HCT116 (cell line): ENCODE data around the gene TTC33. TPM values are rescaled to one million over a fixed set of nuclear protein-coding genes. Genes with fewer than 3 reads are reported as not detected.

Experiments
- ATAC-seq: fragments of 200-7000 bp; cut with Tn5 transposase; 2 replicates; pipeline ENCODE4 v1.9.1; 2020; ENCODE audit warnings: mild to moderate bottlenecking, moderate library complexity
- BruUV-seq: library from RNA; stranded (reverse); fragments of 400-500 nt; replicated peaks from 2 replicates; lab custom pipeline; 2021; lab: Mats Ljungman, UMichigan
- CTCF ChIA-PET: fragments of 300-600 bp; sonication (Branson Sonifier 250); formaldehyde crosslinking; loops from one replicate; lab custom pipeline; 2021; ENCODE audit warnings: antibody characterized with exemption; lab: Charles Lee
- POLR2A ChIA-PET: fragments of 300-600, 350-600 bp; sonication (Branson Sonifier 250); formaldehyde crosslinking; loops from one replicate; lab custom pipeline; 2021; ENCODE audit warnings: antibody characterized with exemption; lab: Charles Lee
- RAD21 ChIA-PET, 2 experiments: fragments of 300-600 bp; sonication (Branson Sonifier 250); formaldehyde crosslinking; loops; one replicate each; lab custom pipeline; 2023; ENCODE audit warnings: low total read pairs in 2 of 2; ENCODE audit not compliant: uncharacterized antibody in 2 of 2, unreplicated experiment in 2 of 2, low non-redundant PET in 1 of 2; lab: Charles Lee
- DNase-seq: peaks from one replicate; pipeline ENCODE4 v3.0.0-alpha.2; 2010; ENCODE audit warnings: low read depth, low spot score
- H2AFZ ChIP-seq: fragments of 200-600 bp; shearing (Covaris generic), sonication (generic); 2 replicates; pipeline ENCODE4 v1.6.1; 2017; ENCODE audit warnings: low read depth, mixed run types, mixed read lengths, antibody characterized with exemption, low read length; ENCODE audit not compliant: poor library complexity, severe bottlenecking
- H3K27ac ChIP-seq: 2 replicates; pipeline ENCODE4 v1.5.1; 2012; ENCODE audit warnings: low read depth, low read length
- H3K27me3 ChIP-seq: fragments of 200-600 bp; sonication (generic); 2 replicates; pipeline ENCODE4 v1.6.1; 2016; ENCODE audit warnings: mixed run types, low read length, mixed read lengths; ENCODE audit not compliant: insufficient read depth
- H3K36me3 ChIP-seq, 2 experiments: fragments of 200-500 bp in 1 of 2; fragments of 200-600 bp in 1 of 2; sonication (Bioruptor generic) in 1 of 2; sonication (generic) in 1 of 2; 2 replicates each; pipeline versions ENCODE4 v1.5.1 to v1.6.1; 2014 to 2016; ENCODE audit warnings: low read length in 2 of 2, inconsistent platforms in 1 of 2, mixed read lengths in 1 of 2, mixed run types in 1 of 2; ENCODE audit not compliant: insufficient read depth in 2 of 2, control insufficient read depth in 1 of 2
- H3K4me1 ChIP-seq, 2 experiments: fragments of 200-600 bp in 1 of 2; sonication (generic) in 1 of 2; 2 replicates each; pipeline versions ENCODE4 v1.5.1 to v1.6.1; 2012 to 2017; ENCODE audit warnings: low read length in 2 of 2, inconsistent platforms in 1 of 2, mild to moderate bottlenecking in 1 of 2, mixed read lengths in 1 of 2, mixed run types in 1 of 2, moderate library complexity in 1 of 2; ENCODE audit not compliant: insufficient read depth in 2 of 2, control insufficient read depth in 1 of 2
- H3K4me2 ChIP-seq: fragments of 200-600 bp; sonication (generic); 2 replicates; pipeline ENCODE4 v1.6.1; 2017; ENCODE audit warnings: mixed run types, low read length, mixed read lengths
- H3K4me3 ChIP-seq, 2 experiments: fragments of 200-600 bp in 1 of 2; sonication (generic) in 1 of 2; replicated peaks in 1 of 2; 2 replicates each; pipeline ENCODE4 v1.5.1; 2011 to 2016; ENCODE audit warnings: low read length in 2 of 2, control low read depth in 1 of 2, low read depth in 1 of 2, mild to moderate bottlenecking in 1 of 2, mixed read lengths in 1 of 2, mixed run types in 1 of 2
- H3K79me2 ChIP-seq: fragments of 200-600 bp; sonication (generic); 2 replicates; pipeline ENCODE4 v1.6.1; 2017; ENCODE audit warnings: mild to moderate bottlenecking, mixed run types, low read length, moderate library complexity, mixed read lengths; ENCODE audit not compliant: insufficient read depth
- H3K9ac ChIP-seq: fragments of 200-600 bp; sonication (generic); 2 replicates; pipeline ENCODE4 v1.6.1; 2016; ENCODE audit warnings: low read length, mixed read lengths
- H3K9me2 ChIP-seq: fragments of 200-600 bp; sonication (generic), shearing (Covaris generic); 2 replicates; pipeline ENCODE4 v1.6.1; 2017; ENCODE audit warnings: mixed run types, mild to moderate bottlenecking, moderate library complexity; ENCODE audit not compliant: insufficient read depth
- H3K9me3 ChIP-seq, 2 experiments: fragments of 200-500 bp in 1 of 2; fragments of 200-600 bp in 1 of 2; sonication (Bioruptor generic) in 1 of 2; sonication (generic) in 1 of 2; 2 replicates each; pipeline ENCODE4 v1.6.1; 2014 to 2017; ENCODE audit warnings: low read length in 2 of 2, mixed read lengths in 2 of 2, inconsistent platforms in 1 of 2, low read depth in 1 of 2, mild to moderate bottlenecking in 1 of 2, mixed run types in 1 of 2, moderate library complexity in 1 of 2; ENCODE audit not compliant: control insufficient read depth in 1 of 2, insufficient read depth in 1 of 2
- H4K20me1 ChIP-seq: fragments of 200-600 bp; sonication (generic), shearing (Covaris generic); 2 replicates; pipeline ENCODE4 v1.6.1; 2017; ENCODE audit warnings: mixed run types, mild to moderate bottlenecking, moderate library complexity; ENCODE audit not compliant: insufficient read depth
- CBX3 ChIP-seq: IDR thresholded peaks from 2 replicates; pipeline ENCODE4 v1.6.1; 2012; ENCODE audit warnings: low read depth
- CTCF ChIP-seq, 3 experiments: fragments of 200-600 bp in 1 of 3; sonication (generic) in 1 of 3; IDR thresholded peaks in 2 of 3; conservative IDR thresholded peaks in 1 of 3; 2 replicates each; pipeline ENCODE4 v1.5.1; 2012 to 2017; ENCODE audit warnings: low read depth in 2 of 3, low read length in 2 of 3, antibody characterized with exemption in 1 of 3, borderline replicate concordance in 1 of 3, control low read depth in 1 of 3, mild to moderate bottlenecking in 1 of 3, mixed read lengths in 1 of 3, mixed run types in 1 of 3, moderate library complexity in 1 of 3; ENCODE audit not compliant: insufficient read depth in 1 of 3
- ELF1 ChIP-seq: IDR thresholded peaks from 2 replicates; pipeline ENCODE4 v1.6.1; 2012; ENCODE audit warnings: low read depth, borderline replicate concordance
- EZH2 ChIP-seq: fragments of 200-600 bp; sonication (generic); IDR thresholded peaks from 2 replicates; pipeline ENCODE4 v1.6.1; 2017; ENCODE audit warnings: antibody characterized with exemption, mixed run types
- EZH2phosphoT487 ChIP-seq: fragments of 200-600 bp; IDR thresholded peaks from 2 replicates; pipeline ENCODE4 v1.6.1; 2018; ENCODE audit warnings: antibody characterized with exemption, borderline replicate concordance
- FOSL1 ChIP-seq: IDR thresholded peaks from 2 replicates; pipeline ENCODE4 v1.6.1; 2012; ENCODE audit warnings: low read depth
- POLR2A ChIP-seq: IDR thresholded peaks from 2 replicates; pipeline ENCODE4 v1.7.0; 2011; ENCODE audit warnings: borderline replicate concordance; ENCODE audit not compliant: insufficient read depth, insufficient read length; ENCODE audit errors: extremely low read depth
- REST ChIP-seq: IDR thresholded peaks from 2 replicates; pipeline ENCODE4 v1.6.1; 2012; ENCODE audit warnings: low read depth
- SIN3A ChIP-seq: IDR thresholded peaks from 2 replicates; pipeline ENCODE4 v1.6.1; 2012; ENCODE audit warnings: low read depth
- SP1 ChIP-seq: IDR thresholded peaks from 2 replicates; pipeline ENCODE4 v1.6.1; 2012; ENCODE audit warnings: low read depth
- TCF7L2 ChIP-seq: IDR thresholded peaks from 2 replicates; pipeline ENCODE4 v1.7.0; 2011; ENCODE audit warnings: borderline replicate concordance, inconsistent platforms; ENCODE audit not compliant: insufficient read depth, insufficient read length; ENCODE audit errors: extremely low read depth
- ZBTB33 ChIP-seq: IDR thresholded peaks from 2 replicates; pipeline ENCODE4 v1.6.1; 2011; ENCODE audit warnings: mild to moderate bottlenecking, low read length, moderate library complexity; ENCODE audit not compliant: insufficient replicate concordance; ENCODE audit errors: extremely low read depth
- ZFX ChIP-seq: fragments of 450-650 bp; IDR thresholded peaks from 2 replicates; pipeline ENCODE4 v1.6.1; 2017
- ZNF274 ChIP-seq: fragments of 200-500 bp; sonication (Bioruptor generic); IDR thresholded peaks from 2 replicates; pipeline ENCODE4 v1.6.1; 2014; ENCODE audit warnings: mild to moderate bottlenecking, low read depth, low read length, inconsistent platforms
- intact Hi-C: fragments of 100-400 bp; cut with micrococcal nuclease; formaldehyde crosslinking; loops from 2 replicates; pipeline ENCODE4 v1.10.0; 2022
- total RNA-seq: library from RNA; stranded (reverse); gene quantifications from one replicate; pipeline ENCODE4 v1.2.1, GENCODE V29; 2021; ENCODE audit not compliant: unreplicated experiment
- TF ChIP-seq, protein P1 (sequence below): IDR thresholded peaks from 2 replicates; pipeline ENCODE4 v1.6.1; 2012

Gene TTC33
- total RNA-seq, 1 experiment from 2014 or later: 14.5 TPM

- TF ChIP-seq CTCF (IDR thresholded peaks at IDR 0.05 in 2 of 3, conservative IDR thresholded peaks at IDR 0.05 in 1 of 3; ENCODE audit: borderline replicate concordance in 1 of 3, insufficient read depth in 1 of 3, low read depth in 2 of 3, low read length in 2 of 3) (no peak), ZBTB33 (no peak), EZH2 (no peak), SIN3A (no peak), ZFX (no peak)
- TF ChIP-seq, protein P1, sequence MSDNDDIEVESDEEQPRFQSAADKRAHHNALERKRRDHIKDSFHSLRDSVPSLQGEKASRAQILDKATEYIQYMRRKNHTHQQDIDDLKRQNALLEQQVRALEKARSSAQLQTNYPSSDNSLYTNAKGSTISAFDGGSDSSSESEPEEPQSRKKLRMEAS: no peak
Measured at GRCh38 chr5:40577718-40578117, 178.0 kb downstream of the TTC33 start (continued).

DNA sequence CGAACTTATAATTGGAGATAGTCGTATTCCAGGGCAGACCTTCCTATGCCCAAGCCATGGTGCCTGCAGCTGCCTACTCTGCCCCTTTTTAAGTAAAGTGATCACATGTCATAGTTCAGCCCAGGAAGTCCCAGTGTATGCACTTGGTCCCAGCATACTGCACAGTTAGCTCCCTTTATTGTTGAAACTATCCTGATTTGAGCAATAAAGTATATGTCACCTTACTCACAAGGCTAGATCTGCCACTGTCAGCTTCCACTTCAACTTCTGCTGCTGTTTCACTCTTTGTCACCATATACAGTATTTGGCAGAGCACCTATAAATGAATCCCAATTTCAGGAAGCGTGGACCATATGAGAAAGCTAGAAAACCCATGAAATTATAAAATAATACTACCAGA, 179.8 kb downstream of the TTC33 start:
- Histone ChIP-seq H3K9me3 (no peaks in the 10 kb centered on the region), H3K27ac (no peak overlapping the region), H3K4me2 (no peak overlapping the region), H3K79me2 (no peaks in the 10 kb centered on the region), H3K9ac (no peak overlapping the region), H3K9me2 (no peaks in the 10 kb centered on the region; the same call in 1 of the 2 replicates), H4K20me1 (no peaks in the 10 kb centered on the region), H3K27me3 (no peaks in the 10 kb centered on the region), H3K4me1 (no peaks in the 10 kb centered on the region), H3K36me3 (no peaks in the 10 kb centered on the region), H3K4me3 (no peak overlapping the region), H2AFZ (no peak overlapping the region)
- intact Hi-C loops: no loop called here
- ATAC-seq (no peak), DNase-seq (no peak)
- ChIA-PET POLR2A (no interaction called here), RAD21 (interaction anchor here in 1 of 2 experiments (0.6 kb wide), 1 partner anchor 753 kb away, joined by 3 read pairs; no protein-coding TSS in a partner anchor), CTCF (no interaction called here)
- BruUV-seq: no TSS peak
- TF ChIP-seq SP1 (no peak), FOSL1 (no peak), SIN3A (no peak), CBX3 (no peak), ZNF274 (no peak), TCF7L2 (no peak), ELF1 (no peak), POLR2A (no peak), REST (no peak), EZH2phosphoT487 (no peak), ZFX (no peak)
